ENCODE data around the gene DIRAS3. TPM values are rescaled to one million over a fixed set of nuclear protein-coding genes. Genes with fewer than 3 reads are reported as not detected.
A peak's percentile ranks its signal among the peaks of the same experiment; 100 is the strongest.
"Not testable (repeated sequence)": the region's sequence is repeated elsewhere in the genome, so short reads cannot be mapped to it uniquely, and the experiment has no call there.

DIRAS3 gene
- total RNA-seq, 1 donor: 4.0 TPM

DNA sequence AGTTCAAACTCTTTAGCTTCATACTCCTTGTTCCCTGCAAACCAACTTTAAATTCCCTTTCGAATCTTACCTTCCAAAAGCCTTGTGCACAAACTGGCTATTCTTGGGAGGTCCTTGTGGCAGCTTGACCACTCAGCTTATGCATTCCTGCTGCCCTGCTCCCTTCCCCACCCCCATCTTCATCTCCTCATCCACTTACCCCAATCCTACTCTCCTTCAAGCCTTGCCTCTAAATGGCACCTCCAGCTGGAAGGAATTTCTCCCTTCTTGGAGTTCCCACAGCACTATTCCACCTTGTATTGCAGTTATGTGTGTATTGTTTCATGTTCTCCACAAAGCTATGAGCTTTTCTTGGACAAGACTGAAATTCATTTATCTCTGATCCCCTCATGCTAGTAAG, 15.3 kb upstream of the DIRAS3 start:
- Histone ChIP-seq H3K4me3 (ENCODE audit: insufficient read depth, low read length) (no peak overlapping the region), H4K20me1 (ENCODE audit: insufficient read depth, low read length) (no peaks in the 10 kb centered on the region), H3K4me1 (ENCODE audit: insufficient read depth, low read length) (no peaks in the 10 kb centered on the region), H3K27ac (ENCODE audit: low read depth, low read length) (no peak overlapping the region), H2AFZ (ENCODE audit: low read length) (no peak overlapping the region), H3K4me2 (ENCODE audit: insufficient read depth, low read length) (no peak overlapping the region), H3K27me3 (ENCODE audit: insufficient read depth, low read length) (no peaks in the 10 kb centered on the region), H3K79me2 (ENCODE audit: insufficient read depth, low read length) (no peaks in the 10 kb centered on the region), H3K9me3 (ENCODE audit: low read depth, low read length) (no peaks in the 10 kb centered on the region), H3K36me3 (ENCODE audit: insufficient read depth, low read length) (no peaks in the 10 kb centered on the region)
- DNase-seq (ENCODE audit: insufficient read length, low spot score, missing footprints): no peak
- TF ChIP-seq, protein P1, sequence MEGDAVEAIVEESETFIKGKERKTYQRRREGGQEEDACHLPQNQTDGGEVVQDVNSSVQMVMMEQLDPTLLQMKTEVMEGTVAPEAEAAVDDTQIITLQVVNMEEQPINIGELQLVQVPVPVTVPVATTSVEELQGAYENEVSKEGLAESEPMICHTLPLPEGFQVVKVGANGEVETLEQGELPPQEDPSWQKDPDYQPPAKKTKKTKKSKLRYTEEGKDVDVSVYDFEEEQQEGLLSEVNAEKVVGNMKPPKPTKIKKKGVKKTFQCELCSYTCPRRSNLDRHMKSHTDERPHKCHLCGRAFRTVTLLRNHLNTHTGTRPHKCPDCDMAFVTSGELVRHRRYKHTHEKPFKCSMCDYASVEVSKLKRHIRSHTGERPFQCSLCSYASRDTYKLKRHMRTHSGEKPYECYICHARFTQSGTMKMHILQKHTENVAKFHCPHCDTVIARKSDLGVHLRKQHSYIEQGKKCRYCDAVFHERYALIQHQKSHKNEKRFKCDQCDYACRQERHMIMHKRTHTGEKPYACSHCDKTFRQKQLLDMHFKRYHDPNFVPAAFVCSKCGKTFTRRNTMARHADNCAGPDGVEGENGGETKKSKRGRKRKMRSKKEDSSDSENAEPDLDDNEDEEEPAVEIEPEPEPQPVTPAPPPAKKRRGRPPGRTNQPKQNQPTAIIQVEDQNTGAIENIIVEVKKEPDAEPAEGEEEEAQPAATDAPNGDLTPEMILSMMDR (IDR thresholded peaks at IDR 0.05; ENCODE audit: extremely low read depth, low read depth, low read length): no peak

DNA sequence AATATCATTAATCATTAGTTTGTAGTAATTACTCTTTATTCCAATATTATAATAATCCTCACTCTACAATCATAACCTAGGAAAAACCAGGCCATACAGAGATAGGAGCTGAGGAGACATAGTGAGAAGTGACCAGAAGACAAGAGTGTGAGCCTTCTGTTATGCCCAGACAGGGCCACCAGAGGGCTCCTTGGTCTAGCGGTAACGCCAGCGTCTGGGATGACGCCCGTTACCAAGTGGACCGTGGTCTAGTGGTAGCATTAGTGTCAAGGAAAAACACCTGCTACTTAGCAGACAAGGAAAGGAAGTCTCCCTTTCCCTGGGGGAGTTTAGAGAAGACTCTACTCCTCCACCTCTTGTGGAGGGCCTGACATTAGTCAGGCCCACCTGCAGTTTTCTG, 7.6 kb upstream of the DIRAS3 start:
- H3K4me3 ChIP-seq (ENCODE audit: insufficient read depth, low read length); H3K27ac ChIP-seq (ENCODE audit: low read depth, low read length); H3K27me3 ChIP-seq (ENCODE audit: insufficient read depth, low read length); H4K20me1 ChIP-seq (ENCODE audit: insufficient read depth, low read length); H2AFZ ChIP-seq (ENCODE audit: low read length); H3K79me2 ChIP-seq (ENCODE audit: insufficient read depth, low read length); H3K9me3 ChIP-seq (ENCODE audit: low read depth, low read length); H3K36me3 ChIP-seq (ENCODE audit: insufficient read depth, low read length); H3K4me1 ChIP-seq (ENCODE audit: insufficient read depth, low read length); DNase-seq (ENCODE audit: insufficient read length, low spot score, missing footprints); H3K4me2 ChIP-seq (ENCODE audit: insufficient read depth, low read length): not testable (repeated sequence)

DNA sequence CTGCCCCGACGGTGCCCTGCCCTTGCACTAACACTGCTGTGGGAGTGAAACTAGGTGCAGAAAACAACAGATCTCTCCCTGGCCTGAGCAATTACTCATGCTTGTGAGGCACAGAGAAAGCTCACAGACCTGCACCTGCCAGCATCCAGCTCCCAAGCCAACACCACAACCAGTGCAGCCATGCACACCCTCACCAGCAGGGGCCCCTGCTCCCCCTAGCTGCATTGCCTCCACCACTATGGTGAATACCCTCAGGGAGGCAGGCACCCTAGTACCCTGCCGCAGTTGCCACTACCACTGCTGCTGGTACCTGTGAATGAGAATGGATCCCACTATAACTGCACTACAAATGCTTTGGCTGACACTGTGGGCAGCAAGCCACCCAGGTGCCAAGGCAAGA, 7.1 kb upstream of the DIRAS3 start:
- peak; percentile 32 for DNase-seq (ENCODE audit: insufficient read length, low spot score, missing footprints)
- TF ChIP-seq, protein P1 (IDR thresholded peaks at IDR 0.05; ENCODE audit: extremely low read depth, low read depth, low read length): no peak
- H3K27ac ChIP-seq (ENCODE audit: low read depth, low read length): no peak overlapping the region

DNA sequence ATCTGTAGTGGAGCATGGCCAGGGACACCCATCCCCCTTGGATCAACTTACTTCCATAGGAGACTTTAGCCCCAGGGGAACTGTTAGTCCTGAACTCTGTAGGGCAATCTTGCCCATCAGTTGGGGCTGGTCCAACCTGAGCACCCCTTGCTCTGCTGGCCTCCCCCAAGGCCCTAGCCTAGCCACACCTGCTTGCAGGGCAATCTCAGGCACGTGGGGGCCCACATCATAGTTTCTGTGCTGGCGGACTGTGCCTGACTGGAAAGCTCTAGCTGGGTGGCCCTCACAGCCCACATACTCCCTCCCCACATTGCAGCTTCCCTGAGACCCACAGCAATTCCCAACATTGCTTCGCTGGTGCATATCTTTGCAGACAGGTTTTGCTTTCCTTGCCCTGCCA, 6.6 kb upstream of the DIRAS3 start:
- no peaks in the 10 kb centered on the region for H3K27me3 ChIP-seq (ENCODE audit: insufficient read depth, low read length)
- no peaks in the 10 kb centered on the region for H3K4me1 ChIP-seq (ENCODE audit: insufficient read depth, low read length)
- no peaks in the 10 kb centered on the region for H3K36me3 ChIP-seq (ENCODE audit: insufficient read depth, low read length)
- H3K79me2 ChIP-seq (ENCODE audit: insufficient read depth, low read length): no peaks in the 10 kb centered on the region
- H3K4me2 ChIP-seq (ENCODE audit: insufficient read depth, low read length): no peak overlapping the region
- H4K20me1 ChIP-seq (ENCODE audit: insufficient read depth, low read length): no peaks in the 10 kb centered on the region
- H2AFZ ChIP-seq (ENCODE audit: low read length): no peak overlapping the region
- no peak for DNase-seq (ENCODE audit: insufficient read length, low spot score, missing footprints)
- no peaks in the 10 kb centered on the region for H3K9me3 ChIP-seq (ENCODE audit: low read depth, low read length)
- no peak overlapping the region for H3K27ac ChIP-seq (ENCODE audit: low read depth, low read length)
- TF ChIP-seq, protein P1 (IDR thresholded peaks at IDR 0.05; ENCODE audit: extremely low read depth, low read depth, low read length): no peak
- H3K4me3 ChIP-seq (ENCODE audit: insufficient read depth, low read length): no peak overlapping the region

More for the DNA sequence above, 7.1 kb upstream of the DIRAS3 start:
- Histone ChIP-seq H3K79me2 (ENCODE audit: insufficient read depth, low read length) (no peaks in the 10 kb centered on the region), H3K4me1 (ENCODE audit: insufficient read depth, low read length) (no peaks in the 10 kb centered on the region), H2AFZ (ENCODE audit: low read length) (no peak overlapping the region), H3K4me3 (ENCODE audit: insufficient read depth, low read length) (no peak overlapping the region), H4K20me1 (ENCODE audit: insufficient read depth, low read length) (no peaks in the 10 kb centered on the region), H3K9me3 (ENCODE audit: low read depth, low read length) (no peaks in the 10 kb centered on the region), H3K4me2 (ENCODE audit: insufficient read depth, low read length) (no peak overlapping the region), H3K36me3 (ENCODE audit: insufficient read depth, low read length) (no peaks in the 10 kb centered on the region), H3K27me3 (ENCODE audit: insufficient read depth, low read length) (no peaks in the 10 kb centered on the region)
